Spleen (tissue), 11 donors: ENCODE measurements around the gene SPECC1. TPM values are rescaled to one million over a fixed set of nuclear protein-coding genes. Genes with fewer than 3 reads are reported as not detected.
"Not testable (repeated sequence)": the region's sequence is repeated elsewhere in the genome, so short reads cannot be mapped to it uniquely, and the experiment has no call there.

Experiments
- DNase-seq: peaks from one replicate; pipeline ENCODE4 v3.0.0-alpha.2; 2020
- H3K27ac ChIP-seq, 8 donors: fragments of 200-600 bp; sonication (generic) in 7 of 8; 1 replicate in 4 of 8; 2 replicates in 4 of 8; pipeline versions ENCODE4 v1.5.0 to v1.8.0; 2016 to 2021; ENCODE audit warnings: inconsistent platforms in 4 of 8, mild to moderate bottlenecking in 4 of 8, moderate library complexity in 1 of 8
- H3K27me3 ChIP-seq, 7 donors: fragments of 200-600 bp; sonication (generic) in 6 of 7; replicated peaks in 1 of 7; 1 replicate in 4 of 7; 2 replicates in 3 of 7; pipeline versions ENCODE4 v1.5.0 to v1.8.0; 2016 to 2021; ENCODE audit warnings: inconsistent platforms in 3 of 7, mild to moderate bottlenecking in 1 of 7
- H3K36me3 ChIP-seq, 6 donors: fragments of 200-600 bp; sonication (generic) in 5 of 6; 1 replicate in 4 of 6; 2 replicates in 2 of 6; pipeline versions ENCODE4 v1.5.0 to v1.8.0; 2016 to 2021; ENCODE audit warnings: inconsistent platforms in 2 of 6
- H3K4me1 ChIP-seq, 6 donors: fragments of 200-600 bp; sonication (generic) in 5 of 6; 1 replicate in 3 of 6; 2 replicates in 3 of 6; pipeline versions ENCODE4 v1.5.0 to v1.8.0; 2016 to 2021; ENCODE audit warnings: inconsistent platforms in 3 of 6
- H3K4me3 ChIP-seq, 8 donors: fragments of 200-600 bp; sonication (generic) in 7 of 8; 1 replicate in 4 of 8; 2 replicates in 4 of 8; pipeline versions ENCODE4 v1.5.0 to v1.8.0; 2016 to 2021; ENCODE audit warnings: inconsistent platforms in 4 of 8, mild to moderate bottlenecking in 4 of 8, moderate library complexity in 2 of 8
- H3K9me3 ChIP-seq, 8 donors: fragments of 200-600 bp; sonication (generic) in 7 of 8; 1 replicate in 4 of 8; 2 replicates in 4 of 8; pipeline versions ENCODE4 v1.5.0 to v1.8.0; 2016 to 2021; ENCODE audit warnings: inconsistent platforms in 4 of 8
- CTCF ChIP-seq, 11 experiments: fragments of 200-600 bp in 7 of 11; fragments of 450-650 bp in 4 of 11; sonication (generic) in 4 of 11; IDR thresholded peaks in 8 of 11; conservative IDR thresholded peaks in 3 of 11; 1 replicate in 7 of 11; 2 replicates in 4 of 11; pipeline versions ENCODE4 v1.4.0 to v1.8.0; 2016 to 2021; ENCODE audit warnings: antibody characterized with exemption in 11 of 11, inconsistent platforms in 4 of 11, mild to moderate bottlenecking in 1 of 11
- POLR2A ChIP-seq, 3 donors: fragments of 450-650 bp; IDR thresholded peaks; one replicate each; pipeline ENCODE4 v1.5.1; 2017; ENCODE audit warnings: antibody characterized with exemption in 3 of 3, mild to moderate bottlenecking in 1 of 3
- POLR2AphosphoS5 ChIP-seq, 3 donors: sonication (generic); formaldehyde crosslinking; IDR thresholded peaks; one replicate each; pipeline ENCODE4 v1.5.1; 2017; ENCODE audit warnings: antibody characterized with exemption in 3 of 3
- WGBS, 5 donors: extraction: QIAGEN DNeasy Blood & Tissue Kit in 3 of 5; methylation state at CpG; one replicate each; pipeline versions ENCODE4 v1.1.5 to v1.1.7; 2013 to 2018; 5-methylcytosine and 5-hydroxymethylcytosine counted together
- intact Hi-C: fragments of 100-400 bp; cut with DNase I; formaldehyde crosslinking; loops from one replicate; pipeline ENCODE4 v1.15.0; 2023; ENCODE audit warnings: low total_unique reads
- polyA plus RNA-seq, 3 donors: library from polyadenylated mRNA; stranded (reverse); fragments of 200-250 nt; gene quantifications; one replicate each; pipeline ENCODE4 v1.2.1, GENCODE V29; 2013
- total RNA-seq, 7 donors: library from RNA; depleted of rRNA in 3 of 7; stranded (reverse); fragments of >200 nt in 3 of 7; fragmentation: NEBNext Ultra II Directional in 4 of 7; extraction: Animal tissue kit (Norgen Biotek cat#: 25700) in 4 of 7; gene quantifications; one replicate each; pipeline versions ENCODE4 v1.1.0 to v1.2.1, GENCODE V29; 2016 to 2021
- donor health status: healthy with polysubstance abuse.
- donor health status: DM: no; HTN: no; CAD: no; lungs with moderate emphysema.
- donor health status: DM: no; HTN: no; CAD: no.
- donor health status: Bipolar disorder and iron deficiency.
- donor health status: healthy.
- donor health status: DM: no; HTN: no; CAD: no.
- donor health status: DM: yes; HTN: yes; CAD: no.

Gene SPECC1
- total and polyA plus RNA-seq, 10 donors: 7.4 to 129 (median 84.8) TPM

GRCh38 chr17:20236578-20237227 lies 227.5 kb downstream of the SPECC1 start:
- TF ChIP-seq POLR2AphosphoS5 (IDR thresholded peaks at IDR 0.05) (no peak), POLR2A (IDR thresholded peaks at IDR 0.05) (no peak), CTCF (IDR thresholded peaks at IDR 0.05 in 8 of 11, conservative IDR thresholded peaks at IDR 0.05 in 3 of 11) (no peak)
- WGBS, 5 donors: 78 to 94% (median 90%) methylated on average over 5 of the region's 5 CpGs

DNA sequence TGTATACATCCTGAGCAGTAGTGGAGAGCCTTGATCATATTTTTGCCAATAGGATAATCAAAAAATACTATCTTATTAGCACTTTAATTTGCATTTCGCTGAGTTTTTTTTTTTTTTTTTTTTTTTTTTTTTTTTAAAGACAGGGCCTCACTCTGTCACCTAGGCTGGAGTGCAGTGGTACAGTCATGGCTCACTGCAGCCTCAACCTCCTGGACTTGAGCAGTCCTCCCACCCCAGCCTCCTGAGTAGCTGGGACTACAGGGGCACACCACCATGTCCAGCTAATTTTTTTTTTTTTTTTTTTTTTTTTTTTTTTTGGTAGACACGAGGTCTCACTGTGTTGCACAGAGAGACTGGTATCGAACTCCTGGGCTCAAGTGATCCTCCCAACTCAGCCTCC lies 230.6 kb downstream of the SPECC1 start:
- intact Hi-C loops, H3K27me3 ChIP-seq, H3K27ac ChIP-seq, H3K4me3 ChIP-seq, H3K4me1 ChIP-seq, DNase-seq, H3K9me3 ChIP-seq: not testable (repeated sequence)
- WGBS, 5 donors: 91 to 100% (median 94%) methylated on average over 3 of the region's 3 CpGs
- peaks cover 0 to 30% (median 0%) of the 10 kb centered on the region in 6 donors for H3K36me3 ChIP-seq

More at GRCh38 chr17:20236578-20237227, 227.5 kb downstream of the SPECC1 start:
- Histone ChIP-seq H3K27ac (no peak overlapping the region), H3K4me1 (peaks cover 0 to 7% (median 0%) of the 10 kb centered on the region in 6 donors), H3K9me3 (no peaks in the 10 kb centered on the region), H3K4me3 (no peak overlapping the region), H3K36me3 (peaks cover 0 to 55% (median 3%) of the 10 kb centered on the region in 6 donors), H3K27me3 (no peaks in the 10 kb centered on the region)
- DNase-seq: no peak
- intact Hi-C loops: no loop called here

DNA sequence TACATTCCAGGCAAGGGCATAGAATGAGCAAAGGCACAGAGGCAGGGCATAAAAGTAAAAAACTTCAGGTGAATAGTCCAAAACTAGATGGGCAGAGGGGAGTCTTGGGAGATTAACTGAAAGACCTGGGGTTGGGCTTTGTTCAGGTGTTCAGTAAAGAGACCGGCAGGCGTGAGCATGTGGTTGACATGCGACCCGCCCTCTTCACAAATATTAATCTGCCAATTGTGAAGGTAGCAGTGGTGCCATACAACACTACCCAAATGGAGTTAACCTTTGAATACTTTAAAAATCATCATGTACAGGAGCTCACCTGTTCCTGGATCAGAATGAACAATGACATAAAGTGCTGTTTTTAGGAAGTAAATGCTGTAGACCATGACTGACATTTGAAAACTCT lies 232.7 kb downstream of the SPECC1 start:
- H3K27ac ChIP-seq: no peak overlapping the region
- WGBS, 5 donors: 93 to 97% (median 95%) methylated on average over 4 of the region's 4 CpGs
- H3K4me3 ChIP-seq: no peak overlapping the region
- H3K27me3 ChIP-seq: no peaks in the 10 kb centered on the region
- no peak for TF ChIP-seq POLR2AphosphoS5 (IDR thresholded peaks at IDR 0.05)
- no peak for TF ChIP-seq CTCF (IDR thresholded peaks at IDR 0.05 in 8 of 11, conservative IDR thresholded peaks at IDR 0.05 in 3 of 11)
- no peak for TF ChIP-seq POLR2A (IDR thresholded peaks at IDR 0.05)
- intact Hi-C loops: no loop called here
- no peaks in the 10 kb centered on the region for H3K9me3 ChIP-seq
- DNase-seq: no peak
- peaks cover 0 to 31% (median 0%) of the 10 kb centered on the region in 6 donors for H3K36me3 ChIP-seq
- no peaks in the 10 kb centered on the region for H3K4me1 ChIP-seq

DNA sequence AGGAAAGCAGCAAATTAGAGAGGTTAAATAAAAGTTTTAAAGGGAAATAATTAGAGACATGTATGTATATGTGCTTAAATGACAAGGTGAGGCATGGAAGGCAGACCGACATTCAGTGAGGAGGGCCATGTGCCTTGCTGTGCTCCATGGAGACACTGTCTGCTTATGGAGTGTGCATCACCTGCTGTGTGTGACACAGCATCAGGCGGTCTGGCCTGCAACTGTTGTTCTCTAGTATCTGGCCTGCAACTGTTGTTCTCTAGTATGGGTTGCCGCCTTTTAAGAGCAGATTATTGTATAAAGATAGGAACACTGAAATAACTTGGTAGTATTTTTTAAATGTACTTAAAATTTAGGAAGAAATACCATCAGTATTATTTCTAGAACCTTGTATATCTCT lies 233.1 kb downstream of the SPECC1 start:
- no peak for DNase-seq
- Histone ChIP-seq H3K4me1 (no peaks in the 10 kb centered on the region), H3K27ac (no peak overlapping the region), H3K4me3 (no peak overlapping the region), H3K36me3 (peaks cover 0 to 33% (median 1%) of the 10 kb centered on the region in 6 donors), H3K9me3 (no peaks in the 10 kb centered on the region), H3K27me3 (no peaks in the 10 kb centered on the region)
- WGBS, 5 donors: 95 to 100% (median 96%) methylated on average over 3 of the region's 3 CpGs
- intact Hi-C loops: no loop called here
- TF ChIP-seq POLR2A (IDR thresholded peaks at IDR 0.05): no peak
- TF ChIP-seq POLR2AphosphoS5 (IDR thresholded peaks at IDR 0.05): no peak
- no peak for TF ChIP-seq CTCF (IDR thresholded peaks at IDR 0.05 in 8 of 11, conservative IDR thresholded peaks at IDR 0.05 in 3 of 11)
